Fibroblast of lung (primary cell): Measurements from ENCODE around the gene UROC1.

Source experiments
- CTCF ChIP-seq, 2 donors: IDR thresholded peaks in 1 of 2; conservative IDR thresholded peaks in 1 of 2; 1 replicate in 1 of 2; 2 replicates in 1 of 2; pipeline ENCODE4 v1.5.1; 2011 to 2012; ENCODE audit warnings: low read length in 2 of 2, control low read depth in 1 of 2, inconsistent platforms in 1 of 2, low read depth in 1 of 2, mild to moderate bottlenecking in 1 of 2
- EZH2 ChIP-seq: IDR thresholded peaks from 2 replicates; pipeline ENCODE4 v1.5.1; 2012; ENCODE audit warnings: low read length, control low read depth, mild to moderate bottlenecking; ENCODE audit errors: missing control alignments

GRCh38 chr3:126547721-126548120 is 30.1 kb upstream of the UROC1 start:
- TF ChIP-seq CTCF (conservative IDR thresholded peaks at IDR 0.05 in 1 of 2, IDR thresholded peaks at IDR 0.05 in 1 of 2; ENCODE audit: low read depth in 1 of 2, low read length in 2 of 2) = no peak
- TF ChIP-seq EZH2 = no peak
